Measurements from ENCODE around the gene RIGI. TPM values are rescaled to one million over a fixed set of nuclear protein-coding genes. Genes with fewer than 3 reads are reported as not detected.

The RIGI gene
- total and polyA plus RNA-seq, 2 of the 13 experiments (the other 11 are each of a cell fraction or from before 2014, with no cell fraction given): 3.0 to 8.2 TPM

DNA sequence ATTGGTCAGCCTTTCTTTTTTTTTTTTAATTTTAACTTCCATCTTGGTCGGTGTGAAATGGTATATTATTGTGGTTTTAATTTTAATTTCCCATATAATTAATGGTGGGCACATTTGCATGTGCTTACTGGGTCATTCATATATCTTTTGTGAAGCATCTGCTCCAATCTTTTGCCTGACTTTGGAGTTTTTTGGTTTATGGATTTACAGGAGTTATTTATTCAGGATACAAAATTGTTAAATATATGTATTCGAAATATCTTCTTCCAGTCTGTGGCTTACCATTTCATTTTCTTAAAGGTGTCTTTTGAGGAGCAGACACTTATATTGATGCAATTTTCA, 682 bp upstream of the RIGI start:
- Histone ChIP-seq H3K4me2 (ENCODE audit: low read depth, low read length) (peak overlapping the region; percentile 59), H3K79me2 (ENCODE audit: insufficient read depth, low read length) (peaks cover 6% of the 10 kb centered on the region), H2AFZ (ENCODE audit: low read length) (no peak overlapping the region), H3K4me3 (replicated peaks in 1 of 3; ENCODE audit: insufficient read depth in 1 of 3, low read depth in 2 of 3, low read length in 3 of 3) (peak overlapping the region; percentile 80 to 86 (median 82)), H3K9me3 (ENCODE audit: low read length) (no peaks in the 10 kb centered on the region), H4K20me1 (ENCODE audit: insufficient read depth, low read length) (no peaks in the 10 kb centered on the region), H3K27me3 (ENCODE audit: control insufficient read depth in 1 of 2, insufficient read depth in 2 of 2, low read length in 2 of 2) (no peaks in the 10 kb centered on the region; a peak in 1 of 5 replicates), H3K36me3 (replicated peaks in 1 of 2; ENCODE audit: control insufficient read depth in 1 of 2, insufficient read depth in 2 of 2, low read length in 2 of 2) (no peaks in the 10 kb centered on the region), H3K27ac (ENCODE audit: extremely low read length, insufficient read depth, low read length) (peak overlapping the region; percentile 75), H3K4me1 (ENCODE audit: insufficient read depth, low read length) (peaks cover 39% of the 10 kb centered on the region), H3K9ac (ENCODE audit: insufficient read depth, low read depth, low read length) (peak overlapping the region; percentile 76)
- no peak for DNase-seq (ENCODE audit: low spot score)
- WGBS (ENCODE audit: low lambda C conversion rate): 4% methylated on average over 2 of the region's 2 CpGs
- no peak for TF ChIP-seq ZNF761 (CRISPR knock-in tag; conservative IDR thresholded peaks at IDR 0.05)
- ChIA-PET CTCF (ENCODE audit: low intra/inter-chr PET ratio, low total read pairs) (interaction anchor here (3.4 kb wide), 1 partner anchor 148 kb away, joined by 33 read pairs; no protein-coding TSS in a partner anchor), POLR2A (interaction anchor here (1.0 to 2.8 kb wide), 12 partner anchors 16 to 498 kb away, joined by 4 to 43 read pairs (median 11); partner anchors contain the start of genes ACO1, DNAJA1, NDUFB6 and SMIM27)
- no peak for FAIRE-seq
- intact Hi-C loops (cut with micrococcal nuclease; ENCODE audit: unreplicated experiment) (loop anchor here (1.0 kb wide), 5 partner anchors 39 to 147 kb away; no protein-coding TSS in a partner anchor), in situ Hi-C loops (cut with HindIII; ENCODE audit: extremely low pct_ligation_motif_present, low pct_unique_long_range_greater_than_20kb) (loop anchor here (5.0 kb wide), 1 partner anchor 144 kb away; the partner anchor contains the start of gene ACO1)
- BruUV-seq (replicated peaks): no TSS peak
- ATAC-seq: no peak

DNA sequence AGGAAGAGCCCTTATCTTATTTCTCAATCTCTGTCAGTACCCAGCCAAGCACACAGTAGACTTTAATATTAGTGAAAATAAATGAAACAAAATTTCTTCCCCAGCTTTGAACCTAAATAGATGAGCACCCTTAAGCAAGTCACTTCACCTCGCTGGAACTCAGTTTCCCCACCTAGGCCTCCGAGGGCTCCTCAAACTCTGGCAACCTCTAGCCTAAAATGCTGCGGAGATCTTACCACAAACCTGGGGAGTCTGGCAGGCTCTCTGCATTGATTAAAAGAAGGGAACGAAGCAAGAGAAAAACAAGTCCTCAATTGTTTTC, 326 bp downstream of the RIGI start:
- intact Hi-C loops (cut with micrococcal nuclease; ENCODE audit: unreplicated experiment): loop anchor here (1.0 kb wide), 5 partner anchors 38 to 146 kb away; no protein-coding TSS in a partner anchor
- H3K4me3 ChIP-seq (replicated peaks in 1 of 3; ENCODE audit: insufficient read depth in 1 of 3, low read depth in 2 of 3, low read length in 3 of 3): peak overlapping the region; percentile 80 to 86 (median 82)
- no peaks in the 10 kb centered on the region for H3K36me3 ChIP-seq (replicated peaks in 1 of 2; ENCODE audit: control insufficient read depth in 1 of 2, insufficient read depth in 2 of 2, low read length in 2 of 2)
- FAIRE-seq (no peak), ATAC-seq (no peak), DNase-seq (ENCODE audit: low spot score) (no peak)
- peaks cover 6% of the 10 kb centered on the region for H3K79me2 ChIP-seq (ENCODE audit: insufficient read depth, low read length)
- H3K4me1 ChIP-seq (ENCODE audit: insufficient read depth, low read length): peaks cover 39% of the 10 kb centered on the region
- ChIA-PET CTCF (ENCODE audit: low intra/inter-chr PET ratio, low total read pairs) (interaction anchor here (3.4 kb wide), 1 partner anchor 147 kb away, joined by 33 read pairs; no protein-coding TSS in a partner anchor), POLR2A (interaction anchor here (1.0 to 2.8 kb wide), 12 partner anchors 17 to 499 kb away, joined by 4 to 43 read pairs (median 11); partner anchors contain the start of genes ACO1, DNAJA1, NDUFB6 and SMIM27)
- peak overlapping the region; percentile 75 for H3K27ac ChIP-seq (ENCODE audit: extremely low read length, insufficient read depth, low read length)
- no peaks in the 10 kb centered on the region; a peak in 1 of 5 replicates for H3K27me3 ChIP-seq (ENCODE audit: control insufficient read depth in 1 of 2, insufficient read depth in 2 of 2, low read length in 2 of 2)
- H4K20me1 ChIP-seq (ENCODE audit: insufficient read depth, low read length): no peaks in the 10 kb centered on the region
- peak overlapping the region; percentile 70 for H2AFZ ChIP-seq (ENCODE audit: low read length)
- WGBS (ENCODE audit: low lambda C conversion rate): 0% methylated on average over 4 of the region's 4 CpGs
- BruUV-seq (replicated peaks): no TSS peak
- peak overlapping the region; percentile 76 for H3K9ac ChIP-seq (ENCODE audit: insufficient read depth, low read depth, low read length)
- in situ Hi-C loops (cut with HindIII; ENCODE audit: extremely low pct_ligation_motif_present, low pct_unique_long_range_greater_than_20kb): loop anchor here (5.0 kb wide), 1 partner anchor 143 kb away; the partner anchor contains the start of gene ACO1
- H3K4me2 ChIP-seq (ENCODE audit: low read depth, low read length): peak overlapping the region; percentile 89
- no peaks in the 10 kb centered on the region for H3K9me3 ChIP-seq (ENCODE audit: low read length)
- TF ChIP-seq, protein P1, sequence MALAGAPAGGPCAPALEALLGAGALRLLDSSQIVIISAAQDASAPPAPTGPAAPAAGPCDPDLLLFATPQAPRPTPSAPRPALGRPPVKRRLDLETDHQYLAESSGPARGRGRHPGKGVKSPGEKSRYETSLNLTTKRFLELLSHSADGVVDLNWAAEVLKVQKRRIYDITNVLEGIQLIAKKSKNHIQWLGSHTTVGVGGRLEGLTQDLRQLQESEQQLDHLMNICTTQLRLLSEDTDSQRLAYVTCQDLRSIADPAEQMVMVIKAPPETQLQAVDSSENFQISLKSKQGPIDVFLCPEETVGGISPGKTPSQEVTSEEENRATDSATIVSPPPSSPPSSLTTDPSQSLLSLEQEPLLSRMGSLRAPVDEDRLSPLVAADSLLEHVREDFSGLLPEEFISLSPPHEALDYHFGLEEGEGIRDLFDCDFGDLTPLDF (CRISPR knock-in tag; IDR thresholded peaks at IDR 0.05): no peak
- TF ChIP-seq HOXA5 (CRISPR knock-in tag; IDR thresholded peaks at IDR 0.05) (0 out of 2 replicates have a peak, but pooled peaks have one; percentile 4), NCOA2 (CRISPR knock-in tag; IDR thresholded peaks at IDR 0.05) (0 out of 2 replicates have a peak, but pooled peaks have one; percentile 3), FOXK2 (IDR thresholded peaks at IDR 0.05) (no peak), ZNF160 (CRISPR knock-in tag; IDR thresholded peaks at IDR 0.05) (no peak), ZNF547 (CRISPR knock-in tag; IDR thresholded peaks at IDR 0.05) (0 out of 2 replicates have a peak, but pooled peaks have one; percentile 12), XRCC5 (optimal IDR thresholded peaks at IDR 0.05; ENCODE audit: low read length) (no peak), DNMT3B (CRISPR knock-in tag; conservative IDR thresholded peaks at IDR 0.05) (no peak), NFIB (CRISPR knock-in tag; IDR thresholded peaks at IDR 0.05; ENCODE audit: borderline replicate concordance) (no peak), SP5 (CRISPR knock-in tag; IDR thresholded peaks at IDR 0.05; ENCODE audit: borderline replicate concordance, low read depth) (no peak), HIVEP1 (CRISPR knock-in tag; IDR thresholded peaks at IDR 0.05) (no peak), YY1 (IDR thresholded peaks at IDR 0.05; ENCODE audit: insufficient read depth, insufficient replicate concordance, low read depth, low read length) (no peak), MAF1 (CRISPR knock-in tag; IDR thresholded peaks at IDR 0.05; ENCODE audit: borderline replicate concordance) (no peak)
- TF ChIP-seq, protein P2, sequence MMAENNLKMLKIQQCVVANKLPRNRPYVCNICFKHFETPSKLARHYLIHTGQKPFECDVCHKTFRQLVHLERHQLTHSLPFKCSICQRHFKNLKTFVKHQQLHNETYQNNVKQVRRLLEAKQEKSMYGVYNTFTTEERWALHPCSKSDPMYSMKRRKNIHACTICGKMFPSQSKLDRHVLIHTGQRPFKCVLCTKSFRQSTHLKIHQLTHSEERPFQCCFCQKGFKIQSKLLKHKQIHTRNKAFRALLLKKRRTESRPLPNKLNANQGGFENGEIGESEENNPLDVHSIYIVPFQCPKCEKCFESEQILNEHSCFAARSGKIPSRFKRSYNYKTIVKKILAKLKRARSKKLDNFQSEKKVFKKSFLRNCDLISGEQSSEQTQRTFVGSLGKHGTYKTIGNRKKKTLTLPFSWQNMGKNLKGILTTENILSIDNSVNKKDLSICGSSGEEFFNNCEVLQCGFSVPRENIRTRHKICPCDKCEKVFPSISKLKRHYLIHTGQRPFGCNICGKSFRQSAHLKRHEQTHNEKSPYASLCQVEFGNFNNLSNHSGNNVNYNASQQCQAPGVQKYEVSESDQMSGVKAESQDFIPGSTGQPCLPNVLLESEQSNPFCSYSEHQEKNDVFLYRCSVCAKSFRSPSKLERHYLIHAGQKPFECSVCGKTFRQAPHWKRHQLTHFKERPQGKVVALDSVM (CRISPR knock-in tag; IDR thresholded peaks at IDR 0.05): no peak

Data from HepG2 (cell line).